ENCODE results near the gene CNNM2.

DNA sequence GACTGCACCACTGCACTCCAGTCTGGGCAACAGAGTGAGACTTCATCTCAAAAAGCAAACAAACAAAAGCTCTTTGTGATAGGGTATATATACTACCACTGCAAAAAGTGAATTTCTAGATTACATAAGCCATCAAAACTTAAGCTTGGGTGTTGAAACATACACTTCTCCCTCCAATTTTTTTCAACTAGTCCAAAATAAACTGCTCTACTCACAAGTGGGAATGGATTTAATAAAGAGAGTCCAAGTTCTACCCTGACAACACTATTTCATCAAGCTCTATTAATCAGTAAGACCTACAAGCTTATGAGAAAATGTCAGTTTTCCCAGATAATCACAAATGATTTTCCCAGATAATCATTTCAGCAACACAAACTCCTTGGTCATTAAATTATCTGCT is 192.3 kb downstream of the CNNM2 start:
- TF ChIP-seq, protein P1, sequence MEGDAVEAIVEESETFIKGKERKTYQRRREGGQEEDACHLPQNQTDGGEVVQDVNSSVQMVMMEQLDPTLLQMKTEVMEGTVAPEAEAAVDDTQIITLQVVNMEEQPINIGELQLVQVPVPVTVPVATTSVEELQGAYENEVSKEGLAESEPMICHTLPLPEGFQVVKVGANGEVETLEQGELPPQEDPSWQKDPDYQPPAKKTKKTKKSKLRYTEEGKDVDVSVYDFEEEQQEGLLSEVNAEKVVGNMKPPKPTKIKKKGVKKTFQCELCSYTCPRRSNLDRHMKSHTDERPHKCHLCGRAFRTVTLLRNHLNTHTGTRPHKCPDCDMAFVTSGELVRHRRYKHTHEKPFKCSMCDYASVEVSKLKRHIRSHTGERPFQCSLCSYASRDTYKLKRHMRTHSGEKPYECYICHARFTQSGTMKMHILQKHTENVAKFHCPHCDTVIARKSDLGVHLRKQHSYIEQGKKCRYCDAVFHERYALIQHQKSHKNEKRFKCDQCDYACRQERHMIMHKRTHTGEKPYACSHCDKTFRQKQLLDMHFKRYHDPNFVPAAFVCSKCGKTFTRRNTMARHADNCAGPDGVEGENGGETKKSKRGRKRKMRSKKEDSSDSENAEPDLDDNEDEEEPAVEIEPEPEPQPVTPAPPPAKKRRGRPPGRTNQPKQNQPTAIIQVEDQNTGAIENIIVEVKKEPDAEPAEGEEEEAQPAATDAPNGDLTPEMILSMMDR (IDR thresholded peaks at IDR 0.05; ENCODE audit: low read length), result no peak
- TF ChIP-seq EZH2 (IDR thresholded peaks at IDR 0.05; ENCODE audit: borderline replicate concordance, low read length), result no peak
